ENCODE results near the gene PKIB.

The PKIB gene

GRCh38 chr6:122669868-122670267 is 59.7 kb downstream of the PKIB start:
- DNase-seq, result no peak

- no peak for DNase-seq
These were observed 61.0 kb downstream of the PKIB start for GRCh38 chr6:122671251-122671650.

GRCh38 chr6:122673343-122673961 is 63.2 kb downstream of the PKIB start:
- no peak for DNase-seq

- no peak for DNase-seq
These were observed 65.9 kb downstream of the PKIB start for GRCh38 chr6:122676146-122676545.

GRCh38 chr6:122676688-122677087 is 66.5 kb downstream of the PKIB start:
- DNase-seq, result no peak

GRCh38 chr6:122677406-122677805 is 67.2 kb downstream of the PKIB start:
- no peak for DNase-seq

- DNase-seq, result no peak
These were observed 68.6 kb downstream of the PKIB start for GRCh38 chr6:122678841-122679240.

- DNase-seq, result no peak
These were observed 71.5 kb downstream of the PKIB start for GRCh38 chr6:122681705-122682104.

GRCh38 chr6:122683989-122684651 is 73.9 kb downstream of the PKIB start:
- no peak for DNase-seq

- no peak for DNase-seq
These were observed 82.0 kb downstream of the PKIB start for GRCh38 chr6:122692175-122692598.

GRCh38 chr6:122692807-122693580 is 82.8 kb downstream of the PKIB start:
- DNase-seq, result no peak

- no peak for DNase-seq
These were observed 83.9 kb downstream of the PKIB start for GRCh38 chr6:122694075-122694474.

GRCh38 chr6:122694602-122695001 is 84.4 kb downstream of the PKIB start:
- DNase-seq, result no peak

GRCh38 chr6:122695188-122695587 is 85.0 kb downstream of the PKIB start:
- no peak for DNase-seq

GRCh38 chr6:122696079-122696478 is 85.9 kb downstream of the PKIB start:
- DNase-seq, result no peak

- no peak for DNase-seq
These were observed 86.6 kb downstream of the PKIB start for GRCh38 chr6:122696853-122697252.

GRCh38 chr6:122697458-122697857 is 87.3 kb downstream of the PKIB start:
- DNase-seq, result no peak

GRCh38 chr6:122701666-122702065 is 91.5 kb downstream of the PKIB start:
- no peak for DNase-seq

GRCh38 chr6:122702841-122703240 is 92.6 kb downstream of the PKIB start:
- DNase-seq, result no peak

- no peak for DNase-seq
These were observed 93.9 kb downstream of the PKIB start for GRCh38 chr6:122704066-122704465.

- no peak for DNase-seq
These were observed 99.8 kb downstream of the PKIB start for GRCh38 chr6:122709922-122710512.

GRCh38 chr6:122710908-122711635 is 100.9 kb downstream of the PKIB start:
- DNase-seq, result no peak

GRCh38 chr6:122712093-122712447 is 101.9 kb downstream of the PKIB start:
- DNase-seq, result no peak

Measured in NCI-H187 (cell line).